ENCODE results near the gene ELL2.
A peak's percentile ranks its signal among the peaks of the same experiment; 100 is the strongest.

ELL2 gene

GRCh38 chr5:95961617-95962474 lies at the start of gene ELL2:
ELL2 (minus strand) TSS chr5:95961851; CDS start chr5:95961721, 130 bp downstream.
- peak; percentile 91 for DNase-seq (ENCODE audit: low spot score)

DNA sequence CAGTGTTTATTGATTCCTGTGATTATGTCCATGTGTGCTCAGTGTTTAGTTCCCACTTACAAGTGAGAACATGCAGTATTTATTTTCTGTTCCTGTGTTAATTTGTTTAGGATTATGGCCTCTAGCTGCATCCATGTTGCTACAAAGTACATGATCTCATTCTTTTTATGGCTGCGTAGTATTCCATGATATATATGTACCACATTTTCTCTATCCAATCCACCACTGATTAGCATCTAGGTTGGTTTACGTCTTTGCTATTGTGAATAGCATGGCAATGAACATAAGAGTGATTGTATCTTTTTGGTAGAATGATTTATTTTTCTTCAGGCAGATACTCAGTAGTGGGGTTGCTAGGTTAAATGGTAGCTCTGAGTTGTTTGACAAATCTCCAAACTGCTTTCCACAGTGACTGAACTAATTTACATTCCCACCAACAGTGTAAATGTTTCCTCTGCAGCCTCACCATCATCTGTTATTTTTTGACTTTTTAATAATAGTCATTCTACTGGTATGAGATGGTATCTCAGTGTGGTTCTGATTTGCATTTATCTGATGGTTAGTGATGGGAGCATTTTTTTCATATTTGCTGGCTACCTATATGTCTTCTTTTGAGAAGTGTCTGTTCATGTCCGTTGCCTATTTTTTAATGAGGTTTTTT lies 47.5 kb upstream of the ELL2 start:
- DNase-seq (ENCODE audit: low spot score) = no peak

- no peak for DNase-seq (ENCODE audit: low spot score)
These were observed 46.8 kb upstream of the ELL2 start for GRCh38 chr5:96008487-96008886.

DNA sequence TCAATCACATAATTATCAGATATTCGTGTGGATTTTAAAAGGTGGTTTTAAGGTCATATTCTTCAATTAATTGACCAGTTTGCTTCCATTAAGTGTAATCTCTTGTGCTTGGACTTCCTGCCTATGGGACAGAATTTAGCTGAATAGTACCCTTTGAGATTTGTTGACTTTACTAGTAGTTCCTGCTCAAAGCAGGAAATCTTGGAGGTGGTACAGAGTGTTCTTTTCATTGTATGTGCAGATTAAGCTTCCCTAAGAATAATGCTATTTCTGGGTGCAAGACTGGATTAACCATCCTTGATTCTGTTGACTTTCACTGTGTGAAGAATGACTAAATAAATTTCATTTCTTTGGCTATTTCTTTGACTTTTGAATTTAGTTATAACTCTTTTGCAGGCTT lies 45.4 kb upstream of the ELL2 start:
- DNase-seq (ENCODE audit: low spot score) = no peak

- DNase-seq (ENCODE audit: low spot score) = no peak
These were observed 44.6 kb upstream of the ELL2 start for GRCh38 chr5:96006291-96006690.

DNA sequence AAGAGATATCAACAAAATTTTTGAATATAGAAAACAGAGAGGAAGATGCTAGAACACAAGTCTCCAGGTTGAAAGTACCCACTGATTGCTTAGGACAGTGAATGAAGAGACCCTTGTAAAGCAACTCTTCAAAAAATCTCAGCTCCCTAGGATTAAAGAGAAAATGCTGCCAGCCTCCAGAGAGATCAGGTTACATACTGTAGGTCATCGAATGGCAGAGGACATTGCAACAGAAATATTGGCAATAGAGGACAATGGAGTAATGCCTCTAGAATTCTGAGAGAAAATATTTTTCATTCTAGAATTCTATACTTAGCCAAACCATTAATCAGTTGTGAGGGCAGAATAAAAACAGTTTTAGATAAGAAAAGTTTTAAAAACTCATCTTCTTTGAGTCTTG lies 43.1 kb upstream of the ELL2 start:
- DNase-seq (ENCODE audit: low spot score) = no peak

DNA sequence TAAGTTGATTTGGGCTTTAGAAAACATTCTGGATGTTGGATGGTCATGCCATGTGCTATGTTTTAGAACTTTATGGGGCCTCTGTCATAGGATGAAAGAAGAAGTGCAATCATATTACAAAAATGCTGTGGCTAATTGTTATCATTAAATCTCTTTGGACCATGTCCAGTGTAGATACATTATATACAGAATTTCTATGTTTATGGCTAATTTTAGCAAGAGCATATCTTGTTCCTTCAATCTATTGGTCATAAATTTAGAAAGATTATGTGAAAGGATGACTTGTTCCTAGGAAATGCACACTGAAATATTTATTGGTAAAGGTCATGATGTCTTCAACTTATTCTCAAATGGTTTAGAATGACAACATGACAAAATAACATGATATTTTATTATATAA lies 42.4 kb upstream of the ELL2 start:
- no peak for DNase-seq (ENCODE audit: low spot score)

GRCh38 chr5:96001262-96001661 lies 39.6 kb upstream of the ELL2 start:
- DNase-seq (ENCODE audit: low spot score) = no peak

DNA sequence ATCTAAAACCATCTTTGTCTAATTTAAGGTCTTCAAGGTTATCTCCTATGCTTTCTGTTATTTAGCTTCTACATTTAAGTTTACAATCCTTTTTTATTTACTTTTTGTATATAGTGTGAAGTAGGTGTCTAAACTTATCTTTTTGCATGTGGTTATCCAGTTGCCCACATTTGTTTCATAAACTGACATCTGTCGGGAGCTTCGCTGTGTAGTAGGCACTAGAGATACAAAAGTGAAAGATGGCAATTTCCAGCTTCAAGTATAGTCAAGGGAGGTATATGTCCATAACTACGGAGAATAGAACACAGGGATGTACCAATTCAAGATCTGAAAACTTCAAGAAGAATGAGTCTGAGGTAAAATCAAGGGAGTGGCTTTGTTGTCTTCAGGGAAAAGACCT lies 38.7 kb upstream of the ELL2 start:
- DNase-seq (ENCODE audit: low spot score) = no peak

- DNase-seq (ENCODE audit: low spot score) = no peak
These were observed 35.5 kb upstream of the ELL2 start for GRCh38 chr5:95996904-95997723.

DNA sequence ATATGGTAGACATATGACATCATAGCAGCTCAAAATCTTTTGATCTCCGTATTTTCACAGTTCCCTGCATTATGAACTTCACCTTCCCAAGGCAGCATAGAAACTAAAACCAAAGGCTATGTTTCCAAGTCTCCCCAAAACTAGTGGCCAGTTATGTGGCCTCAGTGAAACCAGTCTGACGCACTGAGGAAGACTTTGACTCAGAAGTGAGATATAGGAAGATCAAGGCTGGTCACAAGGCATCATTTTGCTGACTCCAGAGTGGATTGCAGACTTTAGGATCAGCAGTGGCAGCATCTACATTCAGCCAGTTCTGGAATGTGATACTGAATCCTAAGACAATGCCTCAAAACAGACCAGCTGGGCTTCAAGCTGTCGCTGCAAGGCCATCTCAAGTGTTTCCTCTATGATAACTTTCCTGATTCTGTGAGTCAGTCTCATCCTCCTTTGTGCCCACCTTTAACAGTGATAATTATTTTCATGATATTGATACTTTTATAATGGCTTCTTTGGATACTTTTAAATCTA lies 34.4 kb upstream of the ELL2 start:
- DNase-seq (ENCODE audit: low spot score) = no peak

DNA sequence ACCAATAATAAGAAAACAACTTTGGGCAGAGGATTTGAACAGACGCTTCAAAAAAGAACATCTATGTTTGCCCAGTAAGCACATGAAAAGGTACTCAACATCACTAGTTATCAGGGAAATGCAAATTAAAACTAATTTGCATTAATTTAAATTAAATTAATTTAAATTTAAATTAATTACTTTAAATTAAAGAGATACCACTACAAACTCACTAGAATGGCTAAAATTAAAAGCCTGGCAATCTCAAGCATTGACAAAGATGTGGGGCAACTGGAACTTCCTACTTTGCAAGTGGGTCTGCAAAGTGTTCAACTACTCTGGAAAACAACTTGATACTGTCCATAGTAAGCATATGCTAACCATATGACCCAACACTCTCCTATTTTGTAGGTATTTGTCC lies 32.1 kb upstream of the ELL2 start:
- DNase-seq (ENCODE audit: low spot score) = no peak

- no peak for DNase-seq (ENCODE audit: low spot score)
These were observed 31.6 kb upstream of the ELL2 start for GRCh38 chr5:95993266-95993665.

DNA sequence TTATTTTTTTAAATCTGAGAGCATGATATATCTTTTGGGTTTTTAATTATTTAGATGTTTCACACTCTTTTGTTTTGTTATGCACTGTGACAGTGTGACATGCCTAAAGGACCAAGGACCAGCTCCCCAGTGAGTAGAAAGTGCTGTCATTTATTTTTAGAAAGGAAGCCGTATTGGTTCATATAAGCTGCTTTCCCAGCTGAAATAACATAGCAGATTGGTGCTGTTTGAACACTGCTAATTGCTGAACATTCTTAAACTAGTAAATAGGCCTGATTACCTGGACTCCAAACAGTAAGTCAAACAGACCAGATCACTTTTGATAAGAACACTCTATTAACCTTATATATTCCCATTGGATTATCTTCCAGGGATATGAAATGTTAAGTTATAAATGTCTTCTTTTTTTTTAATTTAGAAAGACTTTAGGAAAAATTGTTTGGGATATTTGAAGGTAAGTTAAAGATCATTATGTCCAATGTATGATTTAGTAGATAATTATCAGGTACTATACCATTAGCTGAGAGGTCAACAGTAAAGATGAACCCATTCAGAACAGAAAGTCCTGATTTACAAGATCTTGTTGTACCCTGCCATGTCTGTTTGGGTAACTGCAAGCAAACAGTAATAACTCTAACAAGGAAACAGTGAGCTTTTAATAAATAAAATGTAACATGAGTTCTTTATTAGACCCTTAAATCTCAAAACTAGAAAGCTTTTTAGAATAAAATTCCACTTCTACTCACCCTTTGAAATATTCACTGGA lies 27.8 kb upstream of the ELL2 start:
- no peak for DNase-seq (ENCODE audit: low spot score)

DNA sequence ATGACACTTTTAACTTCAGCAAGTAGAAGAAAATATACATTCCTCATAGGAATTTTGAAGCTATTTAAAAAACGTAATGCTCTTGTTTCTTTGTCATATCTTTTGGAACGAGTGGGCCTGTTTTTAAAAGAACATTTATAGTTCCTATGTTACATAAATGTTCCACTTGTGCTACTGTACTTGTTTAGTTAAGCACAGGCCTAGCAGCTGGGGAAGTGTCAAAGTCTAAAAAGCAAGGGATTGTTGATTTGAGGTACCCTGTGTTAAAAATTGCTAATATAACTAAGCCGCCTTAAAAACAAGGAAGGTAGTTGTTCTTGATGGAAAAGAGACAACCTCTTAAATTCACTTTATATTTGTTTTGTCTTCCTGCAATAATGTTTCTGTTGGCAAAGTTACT lies 27.2 kb upstream of the ELL2 start:
- no peak for DNase-seq (ENCODE audit: low spot score)

DNA sequence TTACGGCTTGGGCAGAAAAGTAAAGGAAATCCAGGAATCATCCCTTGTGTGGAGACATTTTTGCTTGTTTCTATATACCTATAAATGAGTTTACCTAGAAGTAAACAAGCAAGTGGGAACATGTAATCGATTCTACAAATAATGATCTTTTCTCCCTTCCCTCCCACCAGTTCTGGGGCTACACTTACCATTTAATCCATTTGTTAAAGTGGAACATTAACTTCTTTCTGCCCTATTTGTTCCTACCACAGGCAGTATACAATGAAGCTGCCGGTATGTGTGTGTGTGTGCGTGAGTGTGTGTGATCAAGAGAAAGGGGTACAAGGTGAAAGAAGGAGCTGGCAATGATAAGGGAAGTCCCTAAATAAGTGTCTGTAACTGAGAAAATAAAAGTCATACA lies 26.4 kb upstream of the ELL2 start:
- no peak for DNase-seq (ENCODE audit: low spot score)

DNA sequence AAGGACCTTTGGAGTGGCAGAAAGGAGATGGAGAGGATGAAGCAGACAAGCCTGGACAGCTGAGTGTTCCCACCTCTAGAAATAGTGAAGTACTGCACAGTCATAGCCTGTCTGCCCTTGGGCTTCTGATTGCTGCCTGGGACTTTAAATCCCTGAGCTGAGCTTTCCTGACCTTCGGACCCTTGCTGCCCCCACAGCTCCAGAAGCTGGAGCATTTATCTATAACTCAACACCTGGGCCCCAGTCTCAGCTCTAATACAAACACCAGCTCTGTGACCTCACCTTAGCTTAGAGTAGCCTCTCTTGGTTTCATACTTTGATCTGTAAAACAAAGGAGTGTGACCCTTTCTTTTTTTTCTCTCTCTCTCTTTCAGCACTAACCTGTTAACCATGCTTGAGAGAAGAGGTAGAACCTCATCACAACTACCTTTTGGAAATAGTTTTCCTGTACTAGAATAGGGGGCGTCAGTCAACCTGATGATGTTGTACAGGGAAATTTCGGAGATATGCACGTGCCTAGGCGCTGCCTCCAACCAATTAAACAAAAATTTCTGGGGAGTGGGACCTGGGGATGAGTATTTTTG lies 25.4 kb upstream of the ELL2 start:
- DNase-seq (ENCODE audit: low spot score) = no peak

GRCh38 chr5:95986001-95986400 lies 24.4 kb upstream of the ELL2 start:
- DNase-seq (ENCODE audit: low spot score) = no peak

GRCh38 chr5:95985249-95985648 lies 23.6 kb upstream of the ELL2 start:
- no peak for DNase-seq (ENCODE audit: low spot score)

DNA sequence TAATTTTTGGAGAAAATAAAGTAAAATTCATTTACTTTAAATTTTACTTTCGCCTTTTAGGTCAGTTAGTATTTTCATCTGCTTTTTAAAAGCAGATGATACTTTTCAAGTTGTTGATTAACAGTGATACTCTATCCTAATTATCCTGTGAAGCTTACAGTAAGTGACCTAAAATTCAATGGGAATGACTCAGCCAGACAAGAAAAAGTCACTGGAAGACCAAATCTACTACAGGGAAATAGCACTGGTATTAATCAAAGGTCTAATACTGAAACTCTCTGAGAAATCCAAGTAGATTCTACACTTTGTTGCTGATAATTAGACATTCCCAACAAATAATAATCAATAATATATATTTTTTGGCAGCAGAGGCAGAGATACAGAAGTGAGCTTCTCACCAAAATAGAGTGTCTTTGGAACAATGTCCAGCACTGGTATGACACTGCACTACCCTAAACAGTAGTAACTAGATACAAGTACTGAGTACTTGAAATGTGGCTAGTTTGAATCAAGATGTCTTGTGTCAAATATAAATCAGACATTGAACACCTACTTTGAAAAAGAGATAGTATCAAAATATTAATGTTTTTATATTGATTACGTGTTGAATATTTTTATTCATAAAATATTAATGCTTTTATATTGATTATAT lies 22.8 kb upstream of the ELL2 start:
- no peak for DNase-seq (ENCODE audit: low spot score)

- no peak for DNase-seq (ENCODE audit: low spot score)
These were observed 21.9 kb upstream of the ELL2 start for GRCh38 chr5:95983509-95983908.

Measured in left forelimb (tissue), 1 donor.